ENCODE measurements around the gene EVC2. TPM values are rescaled to one million over a fixed set of nuclear protein-coding genes. Genes with fewer than 3 reads are reported as not detected.

EVC2 gene
- 1 to 10 TPM; 2.8 to 2.9 TPM for total RNA-seq
- long read RNA-seq, partial matches to known transcripts, result 1 of 1 reads
- long read RNA-seq, other reads (novel, unspliced or antisense), result 0 of 1 reads

- peak; percentile 77 to 82 for ATAC-seq
- intact Hi-C loops (cut with DNase I), result no loop called here
- DNase-seq, result peak; percentile 87
These were observed at the start of gene EVC2 for GRCh38 chr4:5708449-5709206. Gene EVC2, minus strand, starts transcription at chr4:5708559. Its CDS starts 46 bp downstream, at chr4:5708513.

DNA sequence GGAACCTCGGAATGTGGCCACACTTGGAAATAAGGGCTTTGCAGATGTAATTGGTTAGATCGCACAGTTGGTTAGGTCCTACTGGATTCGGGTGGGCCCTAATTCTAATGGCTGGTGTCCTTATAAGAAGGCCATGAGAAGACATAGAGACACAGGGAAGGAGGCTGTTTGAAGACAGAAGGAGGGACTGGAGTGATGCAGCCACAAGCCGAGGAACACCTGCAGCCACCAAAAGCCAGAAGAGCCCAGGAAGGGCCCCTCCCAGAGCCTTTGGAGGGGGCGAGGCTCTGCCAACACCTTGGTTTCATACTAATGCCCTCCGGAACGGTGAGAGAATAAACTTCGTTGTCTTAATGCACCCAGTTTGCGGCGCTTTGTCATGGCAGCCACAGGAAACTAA is 49.6 kb upstream of the EVC2 start:
- no peak for DNase-seq
- no peak for ATAC-seq
- intact Hi-C loops (cut with DNase I), result no loop called here

DNA sequence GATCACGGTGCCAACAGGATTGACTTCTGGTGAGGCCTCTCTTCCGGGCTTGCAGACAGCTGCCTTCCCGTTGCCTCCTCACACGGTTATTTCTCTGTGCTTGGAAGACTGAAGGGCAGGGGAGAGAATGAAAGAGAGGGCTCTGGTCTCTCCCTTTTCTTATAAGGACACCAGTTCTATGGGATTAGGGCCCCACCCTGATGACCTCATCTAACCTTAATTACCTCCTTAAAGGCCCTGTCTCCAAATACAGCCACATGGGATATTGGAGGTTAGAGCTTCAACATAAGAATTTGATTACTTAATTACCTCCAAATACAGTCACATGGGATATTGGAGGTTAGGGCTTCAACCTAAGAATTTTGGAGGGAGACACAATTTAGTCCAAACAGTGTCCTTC is 49.2 kb upstream of the EVC2 start:
- ATAC-seq (no peak), DNase-seq (no peak)
- intact Hi-C loops (cut with DNase I), result no loop called here

DNA sequence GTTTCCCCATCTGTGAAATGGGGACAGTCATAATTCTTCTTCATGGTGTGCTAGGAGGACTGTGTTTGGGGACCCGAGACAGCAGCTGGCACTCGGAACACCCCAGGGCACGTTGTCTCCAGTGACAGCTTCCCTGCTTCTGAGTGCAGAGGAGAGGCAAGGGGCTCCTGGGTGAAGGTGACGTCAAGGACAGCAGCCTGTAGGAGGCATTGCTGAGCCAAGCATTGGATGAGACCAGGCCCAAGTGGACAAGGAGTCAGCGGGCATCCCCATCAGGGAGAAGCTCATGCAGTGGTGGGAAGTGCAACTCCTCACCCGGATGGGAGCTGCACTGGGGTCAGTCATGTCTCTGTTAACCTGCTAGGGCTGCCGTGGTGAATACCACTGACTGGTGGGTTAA is 48.7 kb upstream of the EVC2 start:
- ATAC-seq (no peak), DNase-seq (no peak)
- intact Hi-C loops (cut with DNase I), result no loop called here

DNA sequence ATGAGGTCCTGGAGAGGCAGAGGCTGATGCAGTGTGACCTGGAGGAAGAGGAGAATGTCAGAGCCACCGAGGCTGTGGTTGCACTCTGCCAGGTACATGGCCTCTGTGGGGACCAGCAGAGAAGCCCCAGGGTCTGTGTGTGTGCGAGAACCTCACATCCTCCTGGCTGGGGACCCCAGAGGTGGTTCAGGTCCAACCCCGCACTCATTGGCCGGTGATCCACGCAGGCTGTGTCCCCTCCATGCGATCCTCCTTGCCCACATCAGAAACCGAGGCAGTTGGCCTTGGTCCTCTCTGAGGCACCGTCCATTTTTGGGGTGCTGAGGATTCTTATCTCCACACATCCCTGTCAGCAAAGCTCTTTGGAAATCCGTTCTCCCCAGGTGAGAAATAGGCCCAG is 47.9 kb upstream of the EVC2 start:
- DNase-seq, result no peak
- no peak for ATAC-seq
- intact Hi-C loops (cut with DNase I), result no loop called here

DNA sequence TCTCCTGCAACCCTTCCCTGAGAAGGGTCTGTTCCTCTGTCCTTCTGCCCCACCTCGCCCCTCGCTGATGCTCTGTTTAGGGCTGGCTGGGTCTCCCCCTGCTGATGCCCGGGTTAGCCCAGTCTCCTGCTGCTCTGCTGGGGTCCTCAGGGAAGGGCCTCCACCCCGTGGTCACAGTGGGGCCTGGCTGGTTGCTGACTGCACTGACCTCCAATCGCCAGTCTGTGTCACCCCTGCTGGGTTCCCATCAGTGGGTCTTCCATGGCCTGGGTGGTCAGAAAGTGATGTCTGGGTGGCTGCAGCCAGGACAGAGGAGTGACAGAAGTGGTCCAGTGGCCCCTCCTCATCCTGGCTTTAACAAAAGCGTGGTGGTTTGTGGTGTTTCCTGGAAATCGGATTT is 47.3 kb upstream of the EVC2 start:
- intact Hi-C loops (cut with DNase I), result no loop called here

DNA sequence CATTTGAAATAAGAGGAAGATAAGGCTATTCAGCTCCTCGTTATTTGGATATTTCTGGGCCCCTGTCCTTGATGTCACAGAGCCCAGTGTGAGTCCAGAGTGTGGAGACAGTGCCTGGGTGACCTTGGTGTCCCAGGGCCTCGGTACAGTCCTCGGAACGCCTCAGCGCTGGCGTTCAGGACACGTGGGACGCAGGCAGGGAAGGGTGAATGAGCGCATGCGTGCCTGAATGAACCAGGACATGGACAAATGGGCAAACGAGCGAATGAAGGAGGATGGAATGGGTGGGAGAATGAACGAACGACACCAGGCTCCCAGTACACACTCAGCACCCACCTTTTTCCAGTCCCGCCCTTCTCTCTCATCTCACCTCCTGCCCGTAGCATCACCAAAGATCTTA is 46.8 kb upstream of the EVC2 start:
- intact Hi-C loops (cut with DNase I), result no loop called here
- no peak for DNase-seq
- ATAC-seq, result no peak

More for the DNA sequence above, 47.3 kb upstream of the EVC2 start:
- no peak for DNase-seq
- ATAC-seq, result no peak

DNA sequence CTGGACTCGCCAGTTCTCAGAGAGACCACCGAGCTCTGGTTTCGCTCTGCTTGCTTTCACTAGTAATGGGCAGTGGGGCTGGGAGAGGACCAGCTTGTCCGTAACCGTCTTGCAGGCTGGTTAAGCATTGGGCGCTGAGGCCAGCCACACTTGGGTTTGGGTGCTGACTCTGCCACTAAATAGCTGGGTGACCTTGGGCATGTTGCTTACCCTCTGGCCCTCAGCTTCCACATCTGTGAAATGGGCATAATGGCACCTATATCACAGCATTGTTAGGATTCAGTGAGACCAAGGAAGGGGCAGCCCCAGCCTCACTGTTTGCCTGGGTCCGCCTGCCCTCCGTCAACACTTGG is 46.1 kb upstream of the EVC2 start:
- intact Hi-C loops (cut with DNase I), result no loop called here
- DNase-seq, result no peak
- no peak for ATAC-seq

GRCh38 chr4:5753766-5754528 is 45.6 kb upstream of the EVC2 start:
- DNase-seq (no peak), ATAC-seq (no peak)
- intact Hi-C loops (cut with DNase I), result no loop called here

- intact Hi-C loops (cut with DNase I), result no loop called here
- no peak for DNase-seq
- ATAC-seq, result no peak
These were observed 45.0 kb upstream of the EVC2 start for GRCh38 chr4:5753366-5753765.

DNA sequence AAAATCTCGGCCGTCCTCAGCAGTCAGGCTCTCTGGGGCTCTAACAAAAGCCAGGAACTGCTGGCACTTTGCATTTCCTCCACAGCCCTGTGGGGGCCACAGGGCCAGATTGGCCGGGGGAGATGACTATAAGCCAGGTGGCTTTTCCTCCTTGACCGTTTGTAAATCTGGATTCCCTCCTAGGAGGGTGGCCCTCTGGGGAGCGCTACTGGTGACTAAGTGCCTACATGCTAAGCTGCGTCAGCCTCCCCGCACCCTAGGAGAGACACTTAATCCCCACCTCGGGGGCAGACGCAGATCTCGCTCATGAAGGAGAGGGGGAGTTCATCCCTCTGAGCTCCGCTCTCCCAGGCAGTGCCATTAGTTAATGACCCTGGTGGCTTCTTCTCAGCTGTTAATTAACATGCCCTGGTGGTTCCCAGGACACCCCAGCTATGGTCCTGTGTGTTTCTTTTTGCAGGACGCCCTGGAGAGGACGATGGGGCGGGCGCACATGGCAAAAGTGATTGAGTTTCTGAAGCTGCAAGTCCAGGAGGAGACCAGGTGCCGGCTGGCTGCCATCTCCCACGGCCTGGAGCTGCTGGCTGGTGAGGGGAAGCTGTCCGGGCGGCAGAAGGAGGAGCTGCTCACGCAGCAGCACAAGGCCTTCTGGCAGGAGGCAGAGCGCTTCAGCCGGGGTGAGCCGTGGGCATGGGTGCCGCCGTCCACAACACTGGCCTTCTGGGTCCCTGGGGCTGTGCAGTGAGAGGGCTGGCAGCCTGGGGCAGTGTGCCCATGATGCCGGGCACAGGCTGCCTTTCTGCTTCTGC is 44.2 kb upstream of the EVC2 start:
- intact Hi-C loops (cut with DNase I), result no loop called here
- ATAC-seq, result peak in 1 of 2 donors; percentile 25

DNA sequence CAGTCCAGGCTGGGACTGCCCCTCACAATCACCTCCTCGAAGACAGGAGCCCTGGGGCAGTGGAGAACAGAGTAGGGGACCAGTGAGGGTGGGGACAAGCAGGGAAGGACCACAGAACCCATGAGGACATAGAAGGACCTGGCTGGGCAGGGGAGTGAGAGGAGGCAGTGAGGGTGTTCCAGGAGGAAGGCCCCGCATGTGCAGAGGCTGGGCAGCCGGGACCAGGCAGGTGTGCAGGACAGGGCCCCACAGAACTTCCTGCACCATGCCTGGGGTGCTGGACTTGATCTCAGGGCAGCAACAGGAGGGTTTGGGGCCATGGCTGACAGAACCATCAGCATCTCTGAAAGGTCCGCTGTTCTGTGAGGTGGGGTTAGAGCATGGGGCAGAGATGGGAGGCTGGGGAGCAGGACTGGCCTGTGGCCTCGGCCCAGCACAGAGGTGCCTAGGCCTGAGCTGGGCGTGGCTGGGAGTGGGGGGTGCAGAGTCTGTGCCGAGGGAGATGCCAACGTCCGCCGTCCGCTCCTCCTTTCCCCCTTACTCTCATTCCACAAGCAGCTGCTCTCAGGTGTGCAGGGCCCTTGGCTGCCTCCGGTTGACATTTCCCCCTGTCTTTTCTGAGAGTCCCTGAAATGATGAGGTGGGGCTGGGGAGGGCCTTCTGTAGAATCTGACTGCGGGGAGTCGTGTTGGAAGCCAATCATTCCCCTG is 43.5 kb upstream of the EVC2 start:
- ATAC-seq (no peak), DNase-seq (no peak)
- intact Hi-C loops (cut with DNase I), result no loop called here

More for the DNA sequence above, 44.2 kb upstream of the EVC2 start:
- DNase-seq, result no peak

GRCh38 chr4:5750946-5751665 is 42.7 kb upstream of the EVC2 start:
- ATAC-seq, result no peak
- no peak for DNase-seq
- intact Hi-C loops (cut with DNase I), result no loop called here

DNA sequence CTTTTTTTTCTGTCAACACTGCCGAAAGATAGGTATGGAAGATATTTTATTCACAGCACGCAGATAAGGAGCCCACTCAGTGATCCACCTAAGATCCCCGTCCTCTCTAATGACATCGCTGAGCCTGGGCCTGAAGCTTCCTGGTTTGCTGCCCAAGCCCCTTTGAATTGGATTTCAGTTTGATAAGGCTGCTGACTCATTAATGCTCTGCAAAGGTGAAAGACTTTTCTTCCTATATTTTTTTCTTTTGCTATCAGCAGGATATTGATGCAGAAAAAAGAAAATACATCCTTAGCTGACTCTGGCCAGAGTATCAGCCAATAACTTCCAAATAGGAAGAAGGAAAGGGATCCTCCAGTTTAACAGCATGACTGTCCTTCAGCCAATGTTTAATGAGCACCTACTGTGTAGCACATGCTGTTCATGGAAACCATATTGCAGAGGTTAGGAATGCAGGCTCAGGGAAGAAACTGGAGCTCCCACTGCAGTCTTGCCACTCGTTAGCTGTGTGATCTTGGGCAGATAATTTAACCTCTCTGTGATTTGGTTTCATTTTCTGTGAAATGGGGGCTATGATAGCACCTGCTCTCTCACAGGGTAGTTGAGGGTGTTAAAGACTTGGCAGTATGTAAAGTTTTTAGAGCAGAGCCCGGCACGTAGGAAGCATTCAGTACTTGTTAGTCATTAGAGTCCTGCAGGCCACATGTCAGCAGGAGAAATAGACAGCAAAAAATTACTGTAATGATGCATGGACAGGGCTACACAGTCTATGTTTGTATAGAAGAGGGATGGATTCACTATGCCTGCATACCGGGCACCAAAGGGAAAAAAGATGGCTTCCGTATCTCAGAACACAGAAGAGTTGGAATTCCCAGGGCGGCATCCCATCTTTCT is 41.9 kb upstream of the EVC2 start:
- no peak for ATAC-seq
- DNase-seq, result no peak
- intact Hi-C loops (cut with DNase I), result no loop called here

DNA sequence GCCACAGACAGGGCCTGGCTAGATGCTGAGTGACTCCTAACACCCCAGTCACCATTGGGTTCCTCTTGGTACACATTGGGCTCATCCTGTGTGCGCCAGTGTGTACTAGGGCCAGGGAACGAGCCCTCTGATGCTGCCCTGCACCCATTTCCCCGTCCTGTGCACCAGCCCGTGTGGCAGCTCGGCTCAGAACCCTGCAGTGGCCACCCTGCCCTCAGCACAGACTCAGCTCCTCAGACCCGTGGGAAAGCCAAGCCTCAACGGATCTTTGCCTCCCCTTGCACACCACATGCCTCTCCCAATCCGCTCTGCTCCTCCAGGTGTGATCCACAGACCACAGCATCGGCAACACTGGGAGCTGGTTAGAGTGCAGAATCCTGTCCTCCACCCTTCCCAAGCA is 41.2 kb upstream of the EVC2 start:
- intact Hi-C loops (cut with DNase I), result no loop called here
- ATAC-seq, result no peak
- no peak for DNase-seq

GRCh38 chr4:5747738-5748375 is 39.5 kb upstream of the EVC2 start:
- ATAC-seq (peak; percentile 51 to 75), DNase-seq (peak; percentile 53)

More at GRCh38 chr4:5747738-5748375, 39.5 kb upstream of the EVC2 start:
- intact Hi-C loops (cut with DNase I), result no loop called here

Measured in left cardiac atrium (tissue), 4 donors.